ENCODE results near the gene OGN. TPM values are rescaled to one million over a fixed set of nuclear protein-coding genes. Genes with fewer than 3 reads are reported as not detected.

OGN gene
- total and polyA plus RNA-seq, 2 donors (not counting 1 experiment from before 2014, with no cell fraction given) = not detected

- Histone ChIP-seq H3K27me3 (replicated peaks in 1 of 4; ENCODE audit: control extremely low read depth in 1 of 4, control insufficient read depth in 3 of 4, insufficient read depth in 4 of 4, low read length in 3 of 4) (no peaks in the 10 kb centered on the region), H4K20me1 (ENCODE audit: control insufficient read depth, insufficient read depth, low read length, poor library complexity, severe bottlenecking) (no peaks in the 10 kb centered on the region), H3K9ac (ENCODE audit: low read length) (no peak within 1 kb of the TSS), H2AFZ (ENCODE audit: insufficient read depth, low read depth, low read length, poor library complexity, severe bottlenecking) (no peak within 1 kb of the TSS), H3K79me2 (ENCODE audit: control insufficient read depth, insufficient read depth, low read length) (no peaks in the 10 kb centered on the region), H3K4me2 (replicated peaks; ENCODE audit: low read depth, low read length, poor library complexity, severe bottlenecking) (no peak within 1 kb of the TSS), H3K4me3 (ENCODE audit: control extremely low read depth in 1 of 5, extremely low read depth in 1 of 5, insufficient read depth in 1 of 5, low read depth in 2 of 5, low read length in 4 of 5) (no peak within 1 kb of the TSS), H3K4me1 (ENCODE audit: control insufficient read depth in 2 of 2, insufficient read depth in 2 of 2, low read length in 2 of 2) (no peaks in the 10 kb centered on the region), H3K9me3 (ENCODE audit: control extremely low read depth in 1 of 3, control insufficient read depth in 2 of 3, insufficient read depth in 1 of 3, low read length in 2 of 3) (no peaks in the 10 kb centered on the region), H3K27ac (ENCODE audit: low read length in 2 of 2) (no peak within 1 kb of the TSS), H3K36me3 (replicated peaks in 1 of 2; ENCODE audit: control extremely low read depth in 1 of 2, control insufficient read depth in 1 of 2, extremely low read depth in 1 of 2, insufficient read depth in 2 of 2, low read length in 1 of 2) (no peaks in the 10 kb centered on the region)
- ChIA-PET POLR2A (no interaction called here), CTCF (no interaction called here)
- DNase-seq = no peak
- TF ChIP-seq CTCF (IDR thresholded peaks at IDR 0.05) (no peak), EZH2 (IDR thresholded peaks at IDR 0.05; ENCODE audit: borderline replicate concordance, insufficient read depth, low read depth, low read length, poor library complexity, severe bottlenecking) (no peak)
- Mint-ChIP-seq H3K9me3 (ENCODE audit: insufficient read depth) (no peaks in the 10 kb centered on the region), H3K4me3 (no peak within 1 kb of the TSS), H3K27ac (no peak within 1 kb of the TSS), H3K4me1 (no peaks in the 10 kb centered on the region), H3K27me3 (no peaks in the 10 kb centered on the region)
- intact Hi-C loops (cut with micrococcal nuclease) = no loop called here
- no peak for ATAC-seq (ENCODE audit: low read depth)
- no CpG with 5 or more reads among the region's 1 CpG for WGBS (ENCODE audit: insufficient coverage)
Measured at GRCh38 chr9:92424340-92424739, 20.0 kb upstream of the OGN start, which contains the start of gene OMD. Gene OMD (minus strand): TSS chr9:92424471. CDS start chr9:92417558, 6,913 bp downstream.

GRCh38 chr9:92423612-92424011 lies 19.2 kb upstream of the OGN start:
- ATAC-seq (ENCODE audit: low read depth) = no peak
- Histone ChIP-seq H3K4me1 (ENCODE audit: control insufficient read depth in 2 of 2, insufficient read depth in 2 of 2, low read length in 2 of 2) (no peaks in the 10 kb centered on the region), H3K4me3 (ENCODE audit: control extremely low read depth in 1 of 5, extremely low read depth in 1 of 5, insufficient read depth in 1 of 5, low read depth in 2 of 5, low read length in 4 of 5) (no peak overlapping the region), H4K20me1 (ENCODE audit: control insufficient read depth, insufficient read depth, low read length, poor library complexity, severe bottlenecking) (no peaks in the 10 kb centered on the region), H3K36me3 (replicated peaks in 1 of 2; ENCODE audit: control extremely low read depth in 1 of 2, control insufficient read depth in 1 of 2, extremely low read depth in 1 of 2, insufficient read depth in 2 of 2, low read length in 1 of 2) (no peaks in the 10 kb centered on the region), H3K9me3 (ENCODE audit: control extremely low read depth in 1 of 3, control insufficient read depth in 2 of 3, insufficient read depth in 1 of 3, low read length in 2 of 3) (no peaks in the 10 kb centered on the region), H3K9ac (ENCODE audit: low read length) (no peak overlapping the region), H2AFZ (ENCODE audit: insufficient read depth, low read depth, low read length, poor library complexity, severe bottlenecking) (no peak overlapping the region), H3K4me2 (replicated peaks; ENCODE audit: low read depth, low read length, poor library complexity, severe bottlenecking) (no peak overlapping the region), H3K79me2 (ENCODE audit: control insufficient read depth, insufficient read depth, low read length) (no peaks in the 10 kb centered on the region), H3K27ac (ENCODE audit: low read length in 2 of 2) (no peak overlapping the region), H3K27me3 (replicated peaks in 1 of 4; ENCODE audit: control extremely low read depth in 1 of 4, control insufficient read depth in 3 of 4, insufficient read depth in 4 of 4, low read length in 3 of 4) (no peaks in the 10 kb centered on the region)
- CTCF ChIA-PET = no interaction called here
- H3K27ac Mint-ChIP-seq = no peak overlapping the region
- intact Hi-C loops (cut with micrococcal nuclease) = no loop called here
- DNase-seq = no peak
- H3K4me1 Mint-ChIP-seq = no peaks in the 10 kb centered on the region
- H3K27me3 Mint-ChIP-seq = no peaks in the 10 kb centered on the region
- WGBS (ENCODE audit: insufficient coverage) = no CpG with 5 or more reads among the region's 2 CpGs
- POLR2A ChIA-PET = no interaction called here
- no peak for TF ChIP-seq EZH2 (IDR thresholded peaks at IDR 0.05; ENCODE audit: borderline replicate concordance, insufficient read depth, low read depth, low read length, poor library complexity, severe bottlenecking)
- no peak for TF ChIP-seq CTCF (IDR thresholded peaks at IDR 0.05)
- no peaks in the 10 kb centered on the region for H3K9me3 Mint-ChIP-seq (ENCODE audit: insufficient read depth)
- H3K4me3 Mint-ChIP-seq = no peak overlapping the region
